Cerebellar cortex (tissue), 1 donor: Measurements from ENCODE around the gene TNXB.
"Not testable (repeated sequence)": the region's sequence is repeated elsewhere in the genome, so short reads cannot be mapped to it uniquely, and the experiment has no call there.

Experiments used
- DNase-seq: peaks from one replicate; pipeline ENCODE4 v3.0.0-alpha.2; 2015; ENCODE audit warnings: low spot score

Gene TNXB

DNA sequence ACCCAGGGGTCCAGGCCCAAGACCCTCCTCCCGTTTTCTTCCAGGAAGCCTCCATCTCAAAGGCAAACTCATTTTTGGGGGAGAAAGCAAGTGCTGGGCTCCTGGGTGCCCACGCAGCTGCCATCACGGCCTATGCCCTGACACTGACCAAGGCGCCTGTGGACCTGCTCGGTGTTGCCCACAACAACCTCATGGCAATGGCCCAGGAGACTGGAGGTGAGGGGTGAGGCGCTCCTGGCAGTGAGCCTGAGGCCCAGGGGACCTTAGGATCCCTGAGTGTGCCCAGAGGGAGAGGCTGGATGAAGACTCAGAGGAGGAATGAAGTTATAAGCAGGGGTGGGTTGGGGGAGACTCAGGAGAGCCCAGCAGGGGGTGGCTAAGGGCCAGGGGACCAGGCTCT lies 112.8 kb downstream of the TNXB start:
- not testable (repeated sequence) for DNase-seq

DNA sequence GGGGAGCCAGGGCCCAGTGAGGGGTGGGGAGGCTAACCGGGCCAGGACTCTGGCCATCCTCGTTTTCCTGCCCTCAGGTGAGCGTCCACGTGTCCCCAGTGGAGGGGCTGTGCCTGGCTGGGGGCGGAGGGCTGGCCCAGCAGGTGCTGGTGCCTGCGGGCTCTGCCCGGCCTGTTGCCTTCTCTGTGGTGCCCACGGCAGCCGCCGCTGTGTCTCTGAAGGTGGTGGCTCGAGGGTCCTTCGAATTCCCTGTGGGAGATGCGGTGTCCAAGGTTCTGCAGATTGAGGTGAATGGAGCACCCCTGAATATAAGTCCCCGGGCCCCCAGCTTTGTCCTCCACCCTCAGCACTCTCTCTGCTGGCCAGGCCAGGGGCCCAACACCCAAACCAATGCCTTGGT lies 114.7 kb downstream of the TNXB start:
- not testable (repeated sequence) for DNase-seq
